ENCODE results near the gene NDUFS2.

- no peak for TF ChIP-seq EZH2phosphoT487 (IDR thresholded peaks at IDR 0.05; ENCODE audit: borderline replicate concordance, low read depth, low read length)
- TF ChIP-seq, protein P1, sequence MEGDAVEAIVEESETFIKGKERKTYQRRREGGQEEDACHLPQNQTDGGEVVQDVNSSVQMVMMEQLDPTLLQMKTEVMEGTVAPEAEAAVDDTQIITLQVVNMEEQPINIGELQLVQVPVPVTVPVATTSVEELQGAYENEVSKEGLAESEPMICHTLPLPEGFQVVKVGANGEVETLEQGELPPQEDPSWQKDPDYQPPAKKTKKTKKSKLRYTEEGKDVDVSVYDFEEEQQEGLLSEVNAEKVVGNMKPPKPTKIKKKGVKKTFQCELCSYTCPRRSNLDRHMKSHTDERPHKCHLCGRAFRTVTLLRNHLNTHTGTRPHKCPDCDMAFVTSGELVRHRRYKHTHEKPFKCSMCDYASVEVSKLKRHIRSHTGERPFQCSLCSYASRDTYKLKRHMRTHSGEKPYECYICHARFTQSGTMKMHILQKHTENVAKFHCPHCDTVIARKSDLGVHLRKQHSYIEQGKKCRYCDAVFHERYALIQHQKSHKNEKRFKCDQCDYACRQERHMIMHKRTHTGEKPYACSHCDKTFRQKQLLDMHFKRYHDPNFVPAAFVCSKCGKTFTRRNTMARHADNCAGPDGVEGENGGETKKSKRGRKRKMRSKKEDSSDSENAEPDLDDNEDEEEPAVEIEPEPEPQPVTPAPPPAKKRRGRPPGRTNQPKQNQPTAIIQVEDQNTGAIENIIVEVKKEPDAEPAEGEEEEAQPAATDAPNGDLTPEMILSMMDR (conservative IDR thresholded peaks at IDR 0.05; ENCODE audit: low read length), result no peak
Observed at GRCh38 chr1:161198897-161199431, 3.2 kb upstream of the NDUFS2 start, which contains the start of gene ADAMTS4.

Data from OCI-LY7 (cell line).